Heart left ventricle (tissue), 16 donors: ENCODE data around the gene CATSPERD. TPM values are rescaled to one million over a fixed set of nuclear protein-coding genes. Genes with fewer than 3 reads are reported as not detected.

Experiments used
- ATAC-seq, 4 donors: fragments of 200-7000 bp; cut with Tn5 transposase; one replicate each; pipeline ENCODE4 v1.9.1; 2020 to 2022; ENCODE audit warnings: moderate library complexity in 4 of 4, mild to moderate bottlenecking in 3 of 4, moderate number of reproducible peaks in 1 of 4
- DNase-seq, 5 donors: peaks; one replicate each; pipeline ENCODE4 v3.0.0-alpha.2; 2020
- H3K27ac ChIP-seq, 12 donors: fragments of 200-600 bp; sonication (generic) in 4 of 12; one replicate each; pipeline versions ENCODE4 v1.5.0 to v1.8.0; 2016 to 2022; ENCODE audit warnings: mild to moderate bottlenecking in 2 of 12
- H3K27me3 ChIP-seq, 9 donors: fragments of 200-600 bp; sonication (generic) in 2 of 9; one replicate each; pipeline versions ENCODE4 v1.5.1 to v1.8.0; 2016 to 2022; ENCODE audit warnings: mild to moderate bottlenecking in 3 of 9
- H3K36me3 ChIP-seq, 9 donors: fragments of 200-600 bp; sonication (generic) in 2 of 9; one replicate each; pipeline versions ENCODE4 v1.5.0 to v1.8.0; 2018 to 2022; ENCODE audit warnings: mild to moderate bottlenecking in 2 of 9
- H3K4me1 ChIP-seq, 12 donors: fragments of 200-600 bp; sonication (generic) in 4 of 12; one replicate each; pipeline versions ENCODE4 v1.5.0 to v1.8.0; 2016 to 2022; ENCODE audit warnings: mild to moderate bottlenecking in 3 of 12
- H3K4me3 ChIP-seq, 12 donors: fragments of 200-600 bp; sonication (generic) in 4 of 12; one replicate each; pipeline versions ENCODE4 v1.5.0 to v1.8.0; 2017 to 2022; ENCODE audit warnings: mild to moderate bottlenecking in 9 of 12, moderate library complexity in 4 of 12
- H3K9me3 ChIP-seq, 12 donors: fragments of 200-600 bp; sonication (generic) in 4 of 12; one replicate each; pipeline versions ENCODE4 v1.5.0 to v1.8.0; 2016 to 2022; ENCODE audit warnings: mild to moderate bottlenecking in 1 of 12
- POLR2A ChIP-seq, 2 donors: fragments of 450-650 bp; IDR thresholded peaks; one replicate each; pipeline ENCODE4 v1.6.1; 2017; ENCODE audit warnings: antibody characterized with exemption in 2 of 2, mild to moderate bottlenecking in 2 of 2, moderate library complexity in 2 of 2
- WGBS, 4 donors: extraction: QIAGEN DNeasy Blood & Tissue Kit in 2 of 4; methylation state at CpG; one replicate each; pipeline versions ENCODE4 v1.1.5 to v1.1.7; 2013 to 2018; 5-methylcytosine and 5-hydroxymethylcytosine counted together
- intact Hi-C, 10 donors: fragments of 100-400 bp; cut with DNase I; formaldehyde crosslinking; loops; one replicate each; pipeline versions ENCODE4 v1.11.1 to v1.14.2; 2022
- polyA plus RNA-seq, 2 donors: library from polyadenylated mRNA; stranded (reverse); fragments of 200-250 nt; gene quantifications; one replicate each; pipeline ENCODE4 v1.2.3, GENCODE V29; 2013
- total RNA-seq, 9 donors: library from RNA; depleted of rRNA in 2 of 9; stranded (reverse); fragments of >200 nt in 2 of 9; fragmentation: NEBNext Ultra II Directional in 3 of 9; extraction: Animal tissue kit (Norgen Biotek cat#: 25700) in 3 of 9; gene quantifications; one replicate each; pipeline versions ENCODE4 v1.1.0 to v1.2.4, GENCODE V29; 2016 to 2023
- TF ChIP-seq, protein P1 (sequence below), 12 donors: fragments of 200-600 bp; sonication (generic) in 4 of 12; IDR thresholded peaks; one replicate each; pipeline versions ENCODE4 v1.5.0 to v1.8.0; 2018 to 2022; ENCODE audit warnings: antibody characterized with exemption in 12 of 12, mild to moderate bottlenecking in 5 of 12
- donor health status: ischemic (EF 13 %, LVEDD 7.1; RV severe dilation, severe dysfunction).
- donor health status: healthy with polysubstance abuse.
- donor health status: DM: no; HTN: yes; CAD: no.
- donor health status: DM: no; HTN: no; CAD: no.
- donor health status: ischemic (EF 25% LVEDD 6.9; RV normal size, moderate dysfunction).
- donor health status: ischemic (EF 25% LVEDD 5.7; RV mildly dilated, moderate dysfunction).
- donor health status: healthy.
- donor health status: DM: yes; HTN: yes; CAD: no.
- donor health status: ischemic (EF 35%, LVEDD 5.7; RV mildly dilated, moderate dysfunction).
- donor health status: nonischemic (EF 11% LVEDD 7.7; RV severe dilation, severe dysfunction).
- donor health status: DM: yes; HTN: yes; CAD: no.
- donor health status: PGD.
- donor health status: ischemic (EF 29% LVEDD 5.4; RV normal size, mild dysfunction).
- donor health status: nonischemic (EF 23%, LVEDD 6.1; RV moderate dilation, normal function).

Gene CATSPERD
- total and polyA plus RNA-seq, 11 donors, result not detected

DNA sequence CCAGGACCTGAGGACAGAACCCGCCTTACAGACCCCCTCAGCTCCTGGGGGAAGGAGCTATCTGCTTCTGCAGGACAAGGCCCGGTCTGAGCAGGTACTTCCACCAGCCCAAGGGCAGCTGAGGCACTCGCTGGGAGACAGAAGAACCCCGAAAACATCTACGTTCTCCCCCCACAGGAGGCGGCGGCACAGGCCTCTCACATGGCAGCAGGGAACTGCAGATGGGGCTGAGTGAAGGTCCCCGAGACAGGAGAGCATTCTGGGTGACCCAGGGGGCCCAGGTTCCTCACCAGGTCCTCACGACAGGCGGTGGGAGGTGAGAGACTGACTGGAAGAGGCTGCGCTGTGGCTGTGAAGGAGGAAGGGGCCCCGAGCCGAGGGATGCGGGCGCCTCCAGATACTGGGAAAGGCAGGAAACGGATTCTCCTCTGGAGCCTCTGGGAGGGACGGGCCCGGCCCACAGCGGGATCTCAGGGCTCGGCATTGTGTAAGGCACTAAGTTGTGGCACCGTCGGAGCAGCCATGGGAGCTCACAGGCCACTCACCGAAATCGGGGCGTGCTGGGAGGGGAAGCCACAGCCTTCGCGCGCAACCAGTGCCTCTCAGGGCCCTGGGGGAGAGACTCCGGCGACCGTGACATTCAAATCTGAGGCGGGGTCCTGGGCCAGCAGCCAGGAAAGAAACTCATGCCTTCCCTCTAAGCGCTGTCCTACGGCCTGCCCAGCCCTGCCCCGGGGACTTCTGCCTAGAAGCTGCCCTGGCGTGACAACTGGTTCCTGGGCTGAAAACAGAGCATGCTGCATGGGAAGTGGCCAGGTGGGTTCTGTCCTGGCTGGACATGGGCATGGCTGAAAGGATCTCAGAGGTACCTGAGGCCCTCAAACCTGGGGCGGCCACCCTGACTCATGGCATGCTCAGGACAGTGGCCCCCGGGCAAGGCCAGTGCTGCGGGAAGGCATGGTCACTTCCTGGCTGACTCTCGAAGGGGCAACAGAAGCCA, 16.3 kb upstream of the CATSPERD start:
- H3K27ac ChIP-seq, result no peak overlapping the region
- H3K4me1 ChIP-seq, result no peaks in the 10 kb centered on the region
- no peaks in the 10 kb centered on the region for H3K9me3 ChIP-seq
- WGBS, 4 donors, result 94 to 97% (median 96%) methylated on average over 32 to 40 of the region's 40 CpGs
- ATAC-seq (peak in 2 of 4 donors; percentile 7 to 11), DNase-seq (no peak)
- intact Hi-C loops, result no loop called here
- H3K36me3 ChIP-seq, result peaks cover 6 to 88% (median 81%) of the 10 kb centered on the region in 9 donors
- H3K27me3 ChIP-seq, result no peaks in the 10 kb centered on the region
- H3K4me3 ChIP-seq, result no peak overlapping the region
- TF ChIP-seq POLR2A (IDR thresholded peaks at IDR 0.05), result no peak
- TF ChIP-seq, protein P1, sequence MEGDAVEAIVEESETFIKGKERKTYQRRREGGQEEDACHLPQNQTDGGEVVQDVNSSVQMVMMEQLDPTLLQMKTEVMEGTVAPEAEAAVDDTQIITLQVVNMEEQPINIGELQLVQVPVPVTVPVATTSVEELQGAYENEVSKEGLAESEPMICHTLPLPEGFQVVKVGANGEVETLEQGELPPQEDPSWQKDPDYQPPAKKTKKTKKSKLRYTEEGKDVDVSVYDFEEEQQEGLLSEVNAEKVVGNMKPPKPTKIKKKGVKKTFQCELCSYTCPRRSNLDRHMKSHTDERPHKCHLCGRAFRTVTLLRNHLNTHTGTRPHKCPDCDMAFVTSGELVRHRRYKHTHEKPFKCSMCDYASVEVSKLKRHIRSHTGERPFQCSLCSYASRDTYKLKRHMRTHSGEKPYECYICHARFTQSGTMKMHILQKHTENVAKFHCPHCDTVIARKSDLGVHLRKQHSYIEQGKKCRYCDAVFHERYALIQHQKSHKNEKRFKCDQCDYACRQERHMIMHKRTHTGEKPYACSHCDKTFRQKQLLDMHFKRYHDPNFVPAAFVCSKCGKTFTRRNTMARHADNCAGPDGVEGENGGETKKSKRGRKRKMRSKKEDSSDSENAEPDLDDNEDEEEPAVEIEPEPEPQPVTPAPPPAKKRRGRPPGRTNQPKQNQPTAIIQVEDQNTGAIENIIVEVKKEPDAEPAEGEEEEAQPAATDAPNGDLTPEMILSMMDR (IDR thresholded peaks at IDR 0.05), result no peak

- ATAC-seq (no peak), DNase-seq (no peak)
- H3K4me1 ChIP-seq, result no peaks in the 10 kb centered on the region
- no peaks in the 10 kb centered on the region for H3K9me3 ChIP-seq
- no peak overlapping the region for H3K4me3 ChIP-seq
- peaks cover 6 to 85% (median 79%) of the 10 kb centered on the region in 9 donors for H3K36me3 ChIP-seq
- TF ChIP-seq POLR2A (IDR thresholded peaks at IDR 0.05), result no peak
- TF ChIP-seq, protein P1 (IDR thresholded peaks at IDR 0.05), result no peak
- H3K27ac ChIP-seq, result no peak overlapping the region
- H3K27me3 ChIP-seq, result no peaks in the 10 kb centered on the region
- intact Hi-C loops, result no loop called here
- 84 to 92% (median 87%) methylated on average over 10 to 16 of the region's 16 CpGs for WGBS, 4 donors
Observed at GRCh38 chr19:5705552-5705951, 14.9 kb upstream of the CATSPERD start.

DNA sequence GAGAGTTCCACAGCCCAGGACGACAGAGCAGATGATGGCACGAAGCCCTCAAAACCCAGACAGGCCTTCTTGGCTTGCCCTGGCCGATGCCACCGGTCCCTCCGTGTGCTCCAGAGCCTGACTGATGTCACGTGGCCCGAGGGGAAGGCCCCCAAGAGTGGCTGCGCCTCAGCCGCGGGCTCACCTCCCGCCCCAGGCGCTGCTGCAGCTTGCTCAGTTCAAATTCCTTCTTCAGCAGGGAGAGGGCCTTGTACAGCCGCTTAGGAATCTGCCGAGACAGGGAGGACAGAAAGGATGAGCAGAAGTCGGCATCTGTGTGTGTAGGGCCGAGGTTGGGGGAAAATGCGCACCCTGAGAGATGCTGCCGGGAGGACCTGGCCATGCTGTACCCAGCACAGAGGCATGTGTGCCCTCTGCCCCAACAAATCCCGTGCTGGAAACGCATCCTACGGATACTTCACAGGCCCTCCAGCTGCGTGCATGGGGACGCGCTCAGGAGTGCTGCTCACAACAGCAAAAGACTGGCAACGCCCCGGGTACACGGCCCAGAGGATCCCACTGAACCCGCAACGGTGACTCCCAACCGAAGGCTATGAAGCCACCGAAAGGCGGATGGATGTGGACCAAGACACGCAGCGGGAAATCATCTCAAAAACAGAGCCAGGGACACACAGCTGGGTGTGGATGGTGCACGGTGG, 13.4 kb upstream of the CATSPERD start:
- no peaks in the 10 kb centered on the region for H3K4me1 ChIP-seq
- ATAC-seq, result peak in 1 of 4 donors; percentile 4

More for the DNA sequence above, 13.4 kb upstream of the CATSPERD start:
- H3K4me3 ChIP-seq, result no peak overlapping the region
- TF ChIP-seq, protein P1 (IDR thresholded peaks at IDR 0.05), result no peak
- no peak for TF ChIP-seq POLR2A (IDR thresholded peaks at IDR 0.05)
- no peak for DNase-seq
- 92 to 96% (median 95%) methylated on average over 30 to 35 of the region's 35 CpGs for WGBS, 4 donors
- H3K27ac ChIP-seq, result no peak overlapping the region
- H3K9me3 ChIP-seq, result no peaks in the 10 kb centered on the region
- intact Hi-C loops, result no loop called here
- no peaks in the 10 kb centered on the region for H3K27me3 ChIP-seq
- peaks cover 6 to 91% (median 87%) of the 10 kb centered on the region in 9 donors for H3K36me3 ChIP-seq
